Mesenchymal stem cell (in vitro differentiated cells and primary cell): ENCODE measurements around the gene TNS1.

Source experiments
- DNase-seq: peaks from one replicate; pipeline ENCODE4 v3.0.0-alpha.2; 2013
- H2AFZ ChIP-seq: one replicate; pipeline ENCODE4 v1.6.1; 2013; ENCODE audit warnings: low read depth, mild to moderate bottlenecking, control low read depth, inconsistent platforms, low read length, moderate library complexity
- H2AK5ac ChIP-seq: 2 replicates; pipeline ENCODE4 v1.6.1; 2013; ENCODE audit warnings: low read length, moderate library complexity, mild to moderate bottlenecking, inconsistent platforms; ENCODE audit not compliant: severe bottlenecking
- H2BK120ac ChIP-seq: one replicate; pipeline ENCODE4 v1.6.1; 2013; ENCODE audit warnings: low read depth, mild to moderate bottlenecking, inconsistent platforms, low read length, moderate library complexity
- H2BK12ac ChIP-seq, 2 experiments: one replicate each; pipeline ENCODE4 v1.6.1; 2013; ENCODE audit warnings: inconsistent platforms in 2 of 2, low read length in 2 of 2, mild to moderate bottlenecking in 2 of 2, moderate library complexity in 2 of 2, control low read depth in 1 of 2
- H2BK15ac ChIP-seq: one replicate; pipeline ENCODE4 v1.6.1; 2013; ENCODE audit warnings: mild to moderate bottlenecking, low read depth, inconsistent platforms; ENCODE audit not compliant: poor library complexity, severe bottlenecking
- H2BK5ac ChIP-seq: 2 replicates; pipeline ENCODE4 v1.6.1; 2013; ENCODE audit warnings: low read depth, mild to moderate bottlenecking, low read length, control low read depth, inconsistent platforms; ENCODE audit not compliant: poor library complexity, severe bottlenecking
- H3K14ac ChIP-seq, 2 experiments: one replicate each; pipeline ENCODE4 v1.6.1; 2013; ENCODE audit warnings: inconsistent platforms in 2 of 2, low read length in 2 of 2, control low read depth in 1 of 2, mild to moderate bottlenecking in 1 of 2, moderate library complexity in 1 of 2
- H3K18ac ChIP-seq, 2 experiments: one replicate each; pipeline ENCODE4 v1.6.1; 2013; ENCODE audit warnings: inconsistent platforms in 2 of 2, low read length in 2 of 2, control low read depth in 1 of 2, low read depth in 1 of 2, mild to moderate bottlenecking in 1 of 2
- H3K23ac ChIP-seq, 2 experiments: one replicate each; pipeline ENCODE4 v1.6.1; 2013; ENCODE audit warnings: inconsistent platforms in 2 of 2, low read length in 2 of 2, mild to moderate bottlenecking in 2 of 2, moderate library complexity in 2 of 2, control low read depth in 1 of 2
- H3K27ac ChIP-seq: 2 replicates; pipeline ENCODE4 v1.5.1; 2013; ENCODE audit warnings: mild to moderate bottlenecking, moderate library complexity, low read length, control low read depth, inconsistent platforms; ENCODE audit not compliant: poor library complexity, severe bottlenecking
- H3K27me3 ChIP-seq, 2 experiments: 2 replicates each; pipeline versions ENCODE4 v1.6.1 to v1.7.0; 2013; ENCODE audit warnings: low read length in 2 of 2, mild to moderate bottlenecking in 2 of 2, moderate library complexity in 2 of 2, control low read depth in 1 of 2, inconsistent platforms in 1 of 2; ENCODE audit not compliant: control insufficient read depth in 1 of 2, insufficient read depth in 1 of 2
- H3K36me3 ChIP-seq, 2 experiments: 2 replicates each; pipeline versions ENCODE4 v1.6.1 to v1.7.0; 2013; ENCODE audit warnings: low read length in 2 of 2, control low read depth in 1 of 2, inconsistent platforms in 1 of 2, low read depth in 1 of 2, mild to moderate bottlenecking in 1 of 2; ENCODE audit not compliant: insufficient read depth in 2 of 2, control insufficient read depth in 1 of 2
- H3K4ac ChIP-seq, 2 experiments: one replicate each; pipeline ENCODE4 v1.6.1; 2013; ENCODE audit warnings: inconsistent platforms in 2 of 2, low read length in 2 of 2, mild to moderate bottlenecking in 2 of 2, moderate library complexity in 2 of 2, control low read depth in 1 of 2, low read depth in 1 of 2
- H3K4me1 ChIP-seq: 2 replicates; pipeline ENCODE4 v1.6.1; 2013; ENCODE audit warnings: low read depth, low read length, control low read depth; ENCODE audit not compliant: control insufficient read depth, insufficient read depth
- H3K4me2 ChIP-seq: 2 replicates; pipeline ENCODE4 v1.6.1; 2013; ENCODE audit warnings: low read length, mild to moderate bottlenecking, inconsistent platforms; ENCODE audit not compliant: poor library complexity, severe bottlenecking
- H3K4me3 ChIP-seq, 2 experiments: 2 replicates each; pipeline versions ENCODE4 v1.5.1 to v1.7.0; 2013; ENCODE audit warnings: low read length in 2 of 2, mild to moderate bottlenecking in 2 of 2, control low read depth in 1 of 2, low read depth in 1 of 2; ENCODE audit not compliant: insufficient read depth in 1 of 2
- H3K79me1 ChIP-seq: replicated peaks from 2 replicates; pipeline ENCODE4 v1.6.1; 2013; ENCODE audit warnings: mild to moderate bottlenecking, control low read depth, low read length, inconsistent platforms; ENCODE audit not compliant: poor library complexity, severe bottlenecking
- H3K9ac ChIP-seq: 2 replicates; pipeline ENCODE4 v1.7.0; 2013; ENCODE audit warnings: mild to moderate bottlenecking, low read length, moderate library complexity
- H3K9me3 ChIP-seq: 2 replicates; pipeline ENCODE4 v1.7.0; 2013; ENCODE audit warnings: mild to moderate bottlenecking, low read length; ENCODE audit not compliant: control insufficient read depth
- H4K8ac ChIP-seq: one replicate; pipeline ENCODE4 v1.6.1; 2013; ENCODE audit warnings: inconsistent platforms, mild to moderate bottlenecking, low read length, moderate library complexity
- H4K91ac ChIP-seq: one replicate; pipeline ENCODE4 v1.6.1; 2013; ENCODE audit warnings: mild to moderate bottlenecking, low read length, inconsistent platforms
- WGBS: methylation state at CpG from one replicate; pipeline ENCODE4 v1.1.7; 2013; ENCODE audit warnings: mixed read lengths; 5-methylcytosine and 5-hydroxymethylcytosine counted together

The TNS1 gene

DNA sequence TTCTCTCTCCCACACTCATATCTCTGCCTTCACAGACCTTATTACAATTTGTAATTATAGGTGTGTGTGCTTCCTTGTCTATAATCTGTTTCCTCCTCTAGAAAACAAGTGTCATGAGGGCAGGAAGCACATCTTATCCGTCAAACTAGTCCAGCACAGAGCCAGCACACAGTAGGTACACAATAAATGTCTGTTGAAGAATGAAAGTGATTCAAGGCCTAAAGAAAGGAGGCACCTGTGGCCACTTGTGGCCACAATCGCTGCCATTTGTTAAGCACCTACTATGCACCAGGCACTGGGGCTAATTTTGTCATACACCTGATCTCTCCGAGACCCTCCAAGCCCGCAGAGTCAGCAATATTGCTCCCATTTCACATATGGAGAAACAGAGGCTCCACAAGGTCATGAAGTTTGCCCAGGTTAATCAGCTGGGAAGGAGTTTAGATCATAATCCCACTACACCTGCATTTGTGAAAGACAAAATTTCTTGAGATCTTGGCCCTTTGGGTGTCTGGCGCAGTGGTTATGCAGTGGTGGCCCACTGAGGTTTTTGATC is 78.4 kb downstream of the TNS1 start:
- no peak overlapping the region for H3K9ac ChIP-seq
- no peak overlapping the region for H3K27ac ChIP-seq
- no peak overlapping the region for H2AK5ac ChIP-seq
- H3K14ac ChIP-seq: no peak overlapping the region
- H3K79me1 ChIP-seq: peaks cover 43% of the 10 kb centered on the region
- no peak overlapping the region for H2BK5ac ChIP-seq
- H3K4me2 ChIP-seq: no peak overlapping the region
- no peak overlapping the region for H3K18ac ChIP-seq
- no peak for DNase-seq
- H2AFZ ChIP-seq: no peak overlapping the region
- no peaks in the 10 kb centered on the region for H3K9me3 ChIP-seq
- no peak overlapping the region for H3K4ac ChIP-seq
- H4K91ac ChIP-seq: no peak overlapping the region
- H3K36me3 ChIP-seq: peaks cover 13 to 19% of the 10 kb centered on the region in 2 experiments
- H3K4me1 ChIP-seq: peaks cover 63% of the 10 kb centered on the region
- no peak overlapping the region for H3K4me3 ChIP-seq
- H3K23ac ChIP-seq: no peak overlapping the region
- no peak overlapping the region for H2BK15ac ChIP-seq
- no peak overlapping the region for H2BK120ac ChIP-seq
- H3K27me3 ChIP-seq: no peaks in the 10 kb centered on the region
- H2BK12ac ChIP-seq: no peak overlapping the region
- no peak overlapping the region for H4K8ac ChIP-seq
- 88% methylated on average over 5 of the region's 5 CpGs for WGBS

DNA sequence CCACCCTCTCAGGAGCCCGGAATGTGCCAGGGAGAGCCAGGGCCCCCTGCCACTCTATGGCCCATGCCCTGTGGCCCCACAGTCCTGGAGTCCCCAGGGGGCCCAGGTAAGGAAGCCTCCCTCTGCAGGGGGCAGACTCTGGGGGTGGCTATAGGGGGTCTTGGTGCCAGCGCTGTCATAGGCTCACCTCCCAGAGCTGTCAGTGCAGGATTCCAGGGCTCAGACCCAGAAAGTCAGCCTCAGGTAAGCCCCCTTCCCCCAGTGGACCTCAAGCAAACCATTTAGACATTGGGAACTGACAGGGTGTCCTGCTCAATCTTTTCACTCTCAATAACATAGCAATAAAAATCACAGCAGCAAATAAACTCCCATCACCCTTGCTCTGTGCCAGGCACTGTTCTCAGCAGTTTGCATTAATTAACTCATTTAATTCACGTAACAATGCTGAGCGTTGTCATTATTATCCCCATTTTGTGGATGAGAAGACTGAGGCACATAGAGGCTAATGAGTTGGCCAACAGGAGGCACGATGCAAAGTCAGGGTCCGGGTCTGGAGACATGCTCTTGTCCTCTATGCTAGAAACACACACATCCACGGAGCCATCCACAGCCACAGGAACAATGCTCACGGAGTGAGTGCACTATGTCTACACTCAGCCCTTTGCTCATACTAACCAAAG is 79.6 kb downstream of the TNS1 start:
- peaks cover 32% of the 10 kb centered on the region for H3K79me1 ChIP-seq
- H3K27ac ChIP-seq: no peak overlapping the region
- no peak overlapping the region for H2BK5ac ChIP-seq
- H3K36me3 ChIP-seq: peaks cover 14 to 26% of the 10 kb centered on the region in 2 experiments
- no peak overlapping the region for H2BK120ac ChIP-seq
- no peak for DNase-seq
- H3K23ac ChIP-seq: no peak overlapping the region
- H2AK5ac ChIP-seq: no peak overlapping the region
- H2BK12ac ChIP-seq: no peak overlapping the region
- H3K4me1 ChIP-seq: peaks cover 63% of the 10 kb centered on the region
- no peak overlapping the region for H3K4me3 ChIP-seq
- H4K91ac ChIP-seq: no peak overlapping the region
- WGBS: 95% methylated on average over 8 of the region's 8 CpGs
- no peak overlapping the region for H3K9ac ChIP-seq
- no peak overlapping the region for H3K14ac ChIP-seq
- H3K4ac ChIP-seq: no peak overlapping the region
- H4K8ac ChIP-seq: no peak overlapping the region
- no peak overlapping the region for H2BK15ac ChIP-seq
- H3K4me2 ChIP-seq: no peak overlapping the region
- H3K18ac ChIP-seq: no peak overlapping the region
- no peaks in the 10 kb centered on the region for H3K9me3 ChIP-seq
- H2AFZ ChIP-seq: no peak overlapping the region
- H3K27me3 ChIP-seq: no peaks in the 10 kb centered on the region

DNA sequence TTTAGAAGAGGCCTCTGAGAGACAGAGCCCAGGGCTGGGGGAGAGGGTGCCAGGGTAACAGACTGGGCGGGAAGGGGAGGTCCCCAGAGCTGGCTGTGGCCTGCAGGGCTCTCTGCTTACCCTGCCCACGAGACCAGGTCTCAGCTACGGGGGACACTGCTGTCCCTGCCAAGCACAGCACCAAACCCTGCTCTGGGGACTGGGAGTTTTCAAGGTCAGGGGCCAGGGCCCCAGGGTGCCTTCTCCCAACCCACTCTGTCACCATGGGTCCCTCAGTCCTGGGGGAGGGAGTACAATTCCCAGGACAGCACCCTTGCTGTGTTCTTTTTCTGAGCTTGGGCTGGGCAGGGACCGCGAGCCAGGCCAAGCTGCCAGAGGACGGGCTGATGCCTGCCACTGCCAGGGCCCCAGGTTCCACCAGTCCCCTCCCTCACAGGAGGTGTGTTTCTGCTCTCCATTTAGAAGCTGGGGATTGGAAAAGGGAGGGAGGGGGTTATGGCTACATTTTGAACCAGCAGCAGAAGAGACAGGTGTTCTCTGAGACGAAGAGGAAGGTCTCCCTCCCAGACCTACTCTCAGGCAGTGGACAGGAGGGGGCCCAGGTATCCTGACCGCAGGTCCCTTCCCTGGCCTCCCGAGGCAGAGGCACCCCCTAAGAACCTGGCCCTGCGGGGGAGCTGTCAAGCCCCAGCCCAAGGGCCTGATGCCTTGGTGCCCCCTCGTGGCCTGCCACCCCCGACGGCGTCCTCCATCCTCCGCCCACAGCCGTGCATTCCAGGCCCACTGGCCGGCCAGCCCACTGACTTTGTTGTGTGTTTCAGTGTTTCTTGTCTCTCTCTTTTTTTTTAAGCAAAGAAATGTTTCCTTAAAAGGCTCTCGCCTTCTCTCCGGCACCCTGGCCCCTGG is 80.4 kb downstream of the TNS1 start:
- peaks cover 62% of the 10 kb centered on the region for H3K4me1 ChIP-seq
- no peak overlapping the region for H2BK5ac ChIP-seq
- H3K4ac ChIP-seq: peak overlapping the region in 1 of 2 experiments; percentile 71
- no peak overlapping the region for H4K91ac ChIP-seq
- DNase-seq: no peak
- H2BK120ac ChIP-seq: peak overlapping the region; percentile 11
- H2BK12ac ChIP-seq: peak overlapping the region; percentile 6 to 37
- no peaks in the 10 kb centered on the region for H3K27me3 ChIP-seq
- H3K23ac ChIP-seq: no peak overlapping the region
- no peaks in the 10 kb centered on the region for H3K9me3 ChIP-seq
- no peak overlapping the region for H3K9ac ChIP-seq
- H3K18ac ChIP-seq: peak overlapping the region in 1 of 2 experiments; percentile 31
- H2AFZ ChIP-seq: no peak overlapping the region
- WGBS: 73% methylated on average over 19 of the region's 19 CpGs
- no peak overlapping the region for H3K4me3 ChIP-seq
- no peak overlapping the region for H2BK15ac ChIP-seq
- no peak overlapping the region for H3K4me2 ChIP-seq
- peaks cover 18 to 32% of the 10 kb centered on the region in 2 experiments for H3K36me3 ChIP-seq
- peak overlapping the region in 1 of 2 experiments; percentile 13 for H3K14ac ChIP-seq
- peak overlapping the region; percentile 38 for H4K8ac ChIP-seq
- peak overlapping the region; percentile 19 for H2AK5ac ChIP-seq
- H3K27ac ChIP-seq: no peak overlapping the region
- H3K79me1 ChIP-seq: peaks cover 28% of the 10 kb centered on the region
